Lower lobe of right lung (tissue), 2 donors: ENCODE measurements around the gene ENOX1. TPM values are rescaled to one million over a fixed set of nuclear protein-coding genes. Genes with fewer than 3 reads are reported as not detected.
"Not testable (repeated sequence)": the region's sequence is repeated elsewhere in the genome, so short reads cannot be mapped to it uniquely, and the experiment has no call there.

Experiments used
- ATAC-seq, 2 donors: fragments of 200-7000 bp; cut with Tn5 transposase; one replicate each; pipeline ENCODE4 v1.9.1; 2020 to 2022; ENCODE audit warnings: mild to moderate bottlenecking in 2 of 2, moderate library complexity in 2 of 2
- DNase-seq: peaks from one replicate; pipeline ENCODE4 v3.0.0-alpha.2; 2020
- H3K27ac ChIP-seq: fragments of 200-600 bp; one replicate; pipeline ENCODE4 v1.8.0; 2022
- H3K27me3 ChIP-seq: fragments of 200-600 bp; one replicate; pipeline ENCODE4 v1.8.0; 2022; ENCODE audit warnings: low read depth
- H3K36me3 ChIP-seq: fragments of 200-600 bp; one replicate; pipeline ENCODE4 v1.8.0; 2022; ENCODE audit warnings: mild to moderate bottlenecking
- H3K4me1 ChIP-seq: fragments of 200-600 bp; one replicate; pipeline ENCODE4 v1.8.0; 2022
- H3K4me3 ChIP-seq: fragments of 200-600 bp; one replicate; pipeline ENCODE4 v1.8.0; 2022; ENCODE audit warnings: mild to moderate bottlenecking
- H3K9me3 ChIP-seq: fragments of 200-600 bp; one replicate; pipeline ENCODE4 v1.8.0; 2022
- CTCF ChIP-seq: fragments of 200-600 bp; IDR thresholded peaks from one replicate; pipeline ENCODE4 v1.8.0; 2022; ENCODE audit warnings: antibody characterized with exemption, mild to moderate bottlenecking
- intact Hi-C: fragments of 100-400 bp; cut with DNase I; formaldehyde crosslinking; loops from one replicate; pipeline ENCODE4 v1.11.0; 2022
- total RNA-seq: library from RNA; stranded (reverse); fragmentation: NEBNext Ultra II Directional; extraction: Animal tissue kit (Norgen Biotek cat#: 25700); gene quantifications from one replicate; pipeline ENCODE4 v1.2.1, GENCODE V29; 2021
- donor health status: DM: no; HTN: yes; CAD: no; lungs with severe emphysema.

ENOX1 gene
- total RNA-seq, 1 donor from 2014 or later = 2.0 TPM

- DNase-seq (no peak), ATAC-seq (no peak)
- no peak for TF ChIP-seq CTCF
- intact Hi-C loops = no loop called here
- H3K36me3 ChIP-seq = no peaks in the 10 kb centered on the region
- H3K9me3 ChIP-seq = no peaks in the 10 kb centered on the region
- H3K27ac ChIP-seq = no peak overlapping the region
- no peak overlapping the region for H3K4me3 ChIP-seq
- H3K27me3 ChIP-seq = no peaks in the 10 kb centered on the region
- peaks cover 7% of the 10 kb centered on the region for H3K4me1 ChIP-seq
Measured at GRCh38 chr13:43357564-43357963, 429.2 kb downstream of the ENOX1 start.

- ATAC-seq = no peak
- intact Hi-C loops = no loop called here
- no peak for TF ChIP-seq CTCF
- H3K4me3 ChIP-seq = no peak overlapping the region
- H3K4me1 ChIP-seq = peaks cover 7% of the 10 kb centered on the region
- no peaks in the 10 kb centered on the region for H3K36me3 ChIP-seq
- no peak overlapping the region for H3K27ac ChIP-seq
- DNase-seq = no peak
- no peaks in the 10 kb centered on the region for H3K9me3 ChIP-seq
- no peaks in the 10 kb centered on the region for H3K27me3 ChIP-seq
Measured at GRCh38 chr13:43356567-43356966, 430.2 kb downstream of the ENOX1 start.

- ATAC-seq (no peak), DNase-seq (no peak)
- no peaks in the 10 kb centered on the region for H3K36me3 ChIP-seq
- TF ChIP-seq CTCF = no peak
- H3K27me3 ChIP-seq = no peaks in the 10 kb centered on the region
- H3K9me3 ChIP-seq = no peaks in the 10 kb centered on the region
- intact Hi-C loops = no loop called here
- H3K4me3 ChIP-seq = no peak overlapping the region
- no peak overlapping the region for H3K27ac ChIP-seq
- H3K4me1 ChIP-seq = peaks cover 7% of the 10 kb centered on the region
Measured at GRCh38 chr13:43355774-43356173, 431.0 kb downstream of the ENOX1 start.

GRCh38 chr13:43354153-43354945 lies 432.4 kb downstream of the ENOX1 start:
- no peak overlapping the region for H3K4me3 ChIP-seq
- ATAC-seq (no peak), DNase-seq (no peak)
- intact Hi-C loops = no loop called here
- TF ChIP-seq CTCF = no peak
- H3K27me3 ChIP-seq = no peaks in the 10 kb centered on the region
- no peaks in the 10 kb centered on the region for H3K36me3 ChIP-seq
- H3K4me1 ChIP-seq = peaks cover 7% of the 10 kb centered on the region
- H3K27ac ChIP-seq = no peak overlapping the region
- H3K9me3 ChIP-seq = no peaks in the 10 kb centered on the region

- Histone ChIP-seq H3K9me3 (no peaks in the 10 kb centered on the region), H3K36me3 (no peaks in the 10 kb centered on the region), H3K4me1 (peaks cover 7% of the 10 kb centered on the region), H3K27ac (no peak overlapping the region), H3K27me3 (no peaks in the 10 kb centered on the region), H3K4me3 (no peak overlapping the region)
- DNase-seq (no peak), ATAC-seq (no peak)
- intact Hi-C loops = no loop called here
- TF ChIP-seq CTCF = no peak
Measured at GRCh38 chr13:43353631-43354030, 433.1 kb downstream of the ENOX1 start.

- H3K4me3 ChIP-seq, intact Hi-C loops, H3K4me1 ChIP-seq: not testable (repeated sequence)
Measured at GRCh38 chr13:43351612-43352011, 435.2 kb downstream of the ENOX1 start.

More at GRCh38 chr13:43351612-43352011, 435.2 kb downstream of the ENOX1 start:
- not testable (repeated sequence) for H3K27ac ChIP-seq, H3K36me3 ChIP-seq, DNase-seq, H3K9me3 ChIP-seq, ATAC-seq, H3K27me3 ChIP-seq
